Mammary epithelial cell (primary cell): ENCODE results near the gene ELMO1.

Experiments used
- EZH2 ChIP-seq: IDR thresholded peaks from 2 replicates; pipeline ENCODE4 v1.6.1; 2012; ENCODE audit warnings: low read length, inconsistent platforms, borderline replicate concordance
- TF ChIP-seq, protein P1 (sequence below), 2 donors: IDR thresholded peaks in 1 of 2; conservative IDR thresholded peaks in 1 of 2; 2 replicates each; pipeline ENCODE4 v1.5.1; 2011 to 2012; ENCODE audit warnings: inconsistent platforms in 2 of 2, low read length in 2 of 2, mild to moderate bottlenecking in 2 of 2, control low read depth in 1 of 2, low read depth in 1 of 2; ENCODE audit not compliant: insufficient read depth in 1 of 2; ENCODE audit errors: extremely low read depth in 1 of 2

DNA sequence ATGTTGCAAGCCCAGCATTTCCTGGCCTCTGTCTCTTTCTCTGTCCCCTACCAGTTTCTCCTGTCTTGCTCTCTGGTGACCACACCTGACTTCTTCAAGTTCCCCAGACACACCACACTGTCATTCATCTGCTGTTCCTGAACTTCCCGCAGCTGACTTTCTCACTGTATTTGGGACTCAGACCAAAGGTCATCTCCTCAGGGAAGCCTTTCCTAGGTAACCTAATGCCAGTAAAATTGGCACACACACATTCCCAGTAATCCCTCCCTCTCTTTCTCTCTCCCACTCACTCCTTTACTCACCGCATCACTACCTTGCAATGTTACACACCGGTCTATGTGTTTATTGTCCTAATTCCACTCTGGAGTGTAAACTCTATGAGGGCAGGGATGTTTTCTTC is 81.7 kb downstream of the ELMO1 start:
- TF ChIP-seq, protein P1, sequence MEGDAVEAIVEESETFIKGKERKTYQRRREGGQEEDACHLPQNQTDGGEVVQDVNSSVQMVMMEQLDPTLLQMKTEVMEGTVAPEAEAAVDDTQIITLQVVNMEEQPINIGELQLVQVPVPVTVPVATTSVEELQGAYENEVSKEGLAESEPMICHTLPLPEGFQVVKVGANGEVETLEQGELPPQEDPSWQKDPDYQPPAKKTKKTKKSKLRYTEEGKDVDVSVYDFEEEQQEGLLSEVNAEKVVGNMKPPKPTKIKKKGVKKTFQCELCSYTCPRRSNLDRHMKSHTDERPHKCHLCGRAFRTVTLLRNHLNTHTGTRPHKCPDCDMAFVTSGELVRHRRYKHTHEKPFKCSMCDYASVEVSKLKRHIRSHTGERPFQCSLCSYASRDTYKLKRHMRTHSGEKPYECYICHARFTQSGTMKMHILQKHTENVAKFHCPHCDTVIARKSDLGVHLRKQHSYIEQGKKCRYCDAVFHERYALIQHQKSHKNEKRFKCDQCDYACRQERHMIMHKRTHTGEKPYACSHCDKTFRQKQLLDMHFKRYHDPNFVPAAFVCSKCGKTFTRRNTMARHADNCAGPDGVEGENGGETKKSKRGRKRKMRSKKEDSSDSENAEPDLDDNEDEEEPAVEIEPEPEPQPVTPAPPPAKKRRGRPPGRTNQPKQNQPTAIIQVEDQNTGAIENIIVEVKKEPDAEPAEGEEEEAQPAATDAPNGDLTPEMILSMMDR (conservative IDR thresholded peaks at IDR 0.05 in 1 of 2, IDR thresholded peaks at IDR 0.05 in 1 of 2; ENCODE audit: extremely low read depth in 1 of 2, insufficient read depth in 1 of 2, low read depth in 1 of 2, low read length in 2 of 2) = no peak
- TF ChIP-seq EZH2 = no peak
